GM21723 (cell line): ENCODE data around the gene ERGIC1.
"Not testable (repeated sequence)": the region's sequence is repeated elsewhere in the genome, so short reads cannot be mapped to it uniquely, and the experiment has no call there.

Experiments
- ATAC-seq: cut with Tn5 transposase; IDR thresholded peaks from one replicate; pipeline ENCODE4 v1.9.1; 2021; ENCODE audit warnings: mild to moderate bottlenecking, moderate library complexity; ENCODE audit not compliant: unreplicated experiment

ERGIC1 gene

GRCh38 chr5:172833686-172834414, at the start of gene ERGIC1:
TSS of gene ERGIC1 (plus strand) at chr5:172834251. CDS start at chr5:172834414, 163 bp downstream.
- ATAC-seq = peak; percentile 79

DNA sequence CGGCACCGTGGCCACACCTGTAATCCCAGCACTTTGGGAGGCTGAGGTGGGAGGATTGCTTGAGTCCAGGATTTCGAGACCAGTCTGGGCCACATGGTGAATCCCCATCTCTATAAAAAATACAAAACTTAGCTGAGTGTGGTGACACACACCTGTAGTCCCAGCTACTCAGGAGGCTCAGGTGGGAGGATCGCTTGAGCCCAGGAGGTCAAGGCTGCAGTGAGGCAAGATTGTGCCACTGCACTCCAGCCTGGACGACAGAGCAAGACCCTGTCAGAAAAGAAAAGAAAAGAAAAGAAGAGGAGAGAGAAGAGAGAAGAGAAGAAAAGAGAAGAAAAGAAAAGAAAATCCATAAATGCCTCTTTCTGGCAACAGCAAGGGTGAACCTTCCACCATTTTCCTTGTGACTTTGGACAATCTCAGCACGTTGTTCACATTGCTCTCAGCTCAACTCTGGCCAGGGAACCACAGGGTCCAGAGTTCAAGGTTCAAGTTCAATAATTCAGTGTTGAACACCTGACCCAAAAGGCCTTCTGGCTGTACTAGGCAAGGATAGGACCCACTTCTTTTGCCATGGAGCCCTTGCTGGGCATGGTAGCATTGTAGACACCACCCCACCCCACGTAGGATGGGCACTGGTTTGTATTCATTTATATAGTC, 48.5 kb upstream of the ERGIC1 start:
- ATAC-seq = no peak

DNA sequence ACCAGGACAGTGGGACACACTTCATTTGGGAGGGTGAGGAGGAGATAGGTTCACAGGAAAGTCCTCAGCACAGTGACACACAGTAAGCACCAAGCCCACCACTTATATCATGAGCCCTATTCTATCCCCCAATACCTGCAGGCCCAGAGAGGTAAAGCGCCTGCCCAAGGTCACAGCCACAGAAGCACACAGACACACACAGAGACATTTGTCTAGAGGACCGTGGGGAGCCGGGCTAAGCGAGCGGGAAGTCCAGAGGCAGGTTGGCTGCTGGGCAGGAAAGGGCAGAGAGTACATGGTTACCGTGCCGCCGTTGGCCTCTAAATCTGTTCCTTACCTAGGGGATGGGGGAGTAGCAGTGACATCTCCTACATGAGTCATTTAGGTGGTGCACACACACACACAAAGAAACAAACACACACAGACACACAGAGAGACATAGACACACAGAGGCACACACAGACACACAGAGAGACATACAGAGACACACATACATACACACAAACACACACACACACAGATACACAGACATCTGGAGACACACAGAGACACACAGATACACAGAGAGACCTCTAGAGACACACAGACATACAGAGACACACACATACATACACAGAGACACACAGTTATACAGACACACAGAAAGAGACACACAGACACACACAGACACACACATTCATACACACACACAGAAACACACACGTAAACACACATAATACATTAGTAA, 47.2 kb upstream of the ERGIC1 start:
- ATAC-seq = no peak

DNA sequence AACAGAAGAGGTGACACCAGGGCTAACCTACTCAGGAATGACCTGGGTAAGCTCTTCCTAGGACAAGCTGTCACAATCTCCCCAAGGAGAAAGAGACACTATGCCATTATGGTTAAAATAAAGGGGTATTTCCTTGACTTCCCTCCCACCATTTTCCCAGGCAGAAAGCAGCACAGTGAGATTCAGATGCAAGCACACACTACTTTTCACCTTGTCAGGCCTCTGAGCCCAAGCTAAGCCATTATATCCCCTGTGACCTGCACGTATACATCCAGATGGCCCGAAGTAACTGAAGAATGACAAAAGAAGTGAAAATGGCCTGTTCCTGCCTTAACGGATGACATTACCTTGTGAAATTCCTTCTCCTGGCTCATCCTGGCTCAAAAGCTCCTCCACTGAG, 46.5 kb upstream of the ERGIC1 start:
- ATAC-seq = not testable (repeated sequence)

DNA sequence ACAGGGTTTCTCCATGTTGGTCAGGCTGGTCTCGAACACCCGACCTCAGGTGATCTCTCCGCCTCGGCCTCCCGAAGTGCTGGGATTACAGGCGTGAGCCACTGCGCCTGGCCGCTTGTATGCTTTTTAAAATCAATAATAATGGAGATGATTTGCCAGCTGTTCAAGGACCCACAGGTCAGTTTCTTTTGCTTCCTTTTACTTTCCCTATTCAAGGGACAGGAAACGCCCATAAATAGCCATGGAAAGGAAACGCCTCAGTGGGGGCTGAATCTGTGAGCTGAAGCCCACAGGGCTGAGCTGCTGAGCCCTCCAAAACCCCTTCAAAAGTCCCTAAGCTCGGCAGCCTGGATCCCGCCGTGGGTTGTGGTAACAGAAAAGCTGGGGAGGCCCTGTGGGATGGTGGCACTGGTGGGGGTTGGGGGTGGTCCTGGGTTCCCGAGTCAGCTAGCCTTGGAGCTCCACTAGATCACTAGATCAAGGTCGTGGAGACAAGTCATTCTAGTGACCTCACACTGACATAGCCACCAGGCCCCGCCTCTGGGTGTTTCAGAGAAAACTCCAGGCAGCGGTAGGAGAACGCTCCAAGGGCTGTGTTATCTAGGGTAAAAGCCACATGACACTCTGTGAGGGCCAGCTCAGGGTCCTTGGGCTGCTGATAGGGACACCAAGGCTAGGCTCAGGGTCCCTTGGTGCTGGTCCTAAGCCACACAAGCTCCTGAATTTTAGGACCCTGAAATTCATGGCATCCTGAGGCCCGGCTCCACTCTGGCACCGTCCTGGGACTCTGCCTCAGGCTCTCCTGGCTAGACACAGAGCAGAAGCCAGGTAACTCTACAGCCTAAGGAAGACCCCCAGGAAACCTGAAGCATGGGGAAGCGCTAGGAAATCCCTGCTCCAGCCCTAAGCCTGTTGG, 45.0 kb upstream of the ERGIC1 start:
- ATAC-seq = no peak

- ATAC-seq = no peak
Measured at GRCh38 chr5:172789687-172790495, 44.2 kb upstream of the ERGIC1 start.

GRCh38 chr5:172790496-172790889, 43.6 kb upstream of the ERGIC1 start:
- no peak for ATAC-seq

GRCh38 chr5:172791286-172791685, 42.8 kb upstream of the ERGIC1 start:
- ATAC-seq = no peak

- ATAC-seq = no peak
Measured at GRCh38 chr5:172791726-172792445, 42.2 kb upstream of the ERGIC1 start.

GRCh38 chr5:172792701-172793570, 41.1 kb upstream of the ERGIC1 start:
- ATAC-seq = no peak

GRCh38 chr5:172793577-172794488, 40.2 kb upstream of the ERGIC1 start:
- no peak for ATAC-seq

GRCh38 chr5:172795318-172795977, 38.6 kb upstream of the ERGIC1 start:
- ATAC-seq = no peak

GRCh38 chr5:172796306-172796705, 37.7 kb upstream of the ERGIC1 start:
- no peak for ATAC-seq

DNA sequence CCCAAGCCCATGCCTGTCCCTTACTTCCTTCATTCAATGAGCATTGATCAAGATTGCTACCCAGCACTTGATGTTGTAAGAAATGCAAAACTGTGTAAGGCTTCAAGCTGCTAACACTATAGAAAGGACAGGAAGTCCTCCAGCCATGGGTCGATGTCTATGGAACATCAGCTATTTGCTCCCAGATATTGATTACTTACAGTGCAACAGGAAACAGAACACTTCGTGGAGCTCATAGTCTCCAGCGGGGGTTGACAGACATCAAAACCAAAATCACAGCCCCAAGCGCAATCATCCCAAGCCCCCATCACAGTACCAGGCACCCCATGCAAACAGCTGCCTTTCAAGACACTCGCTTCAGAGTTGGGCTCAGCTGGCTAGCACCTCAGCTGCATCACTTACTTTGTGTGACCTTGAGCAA, 36.3 kb upstream of the ERGIC1 start:
- ATAC-seq = no peak

DNA sequence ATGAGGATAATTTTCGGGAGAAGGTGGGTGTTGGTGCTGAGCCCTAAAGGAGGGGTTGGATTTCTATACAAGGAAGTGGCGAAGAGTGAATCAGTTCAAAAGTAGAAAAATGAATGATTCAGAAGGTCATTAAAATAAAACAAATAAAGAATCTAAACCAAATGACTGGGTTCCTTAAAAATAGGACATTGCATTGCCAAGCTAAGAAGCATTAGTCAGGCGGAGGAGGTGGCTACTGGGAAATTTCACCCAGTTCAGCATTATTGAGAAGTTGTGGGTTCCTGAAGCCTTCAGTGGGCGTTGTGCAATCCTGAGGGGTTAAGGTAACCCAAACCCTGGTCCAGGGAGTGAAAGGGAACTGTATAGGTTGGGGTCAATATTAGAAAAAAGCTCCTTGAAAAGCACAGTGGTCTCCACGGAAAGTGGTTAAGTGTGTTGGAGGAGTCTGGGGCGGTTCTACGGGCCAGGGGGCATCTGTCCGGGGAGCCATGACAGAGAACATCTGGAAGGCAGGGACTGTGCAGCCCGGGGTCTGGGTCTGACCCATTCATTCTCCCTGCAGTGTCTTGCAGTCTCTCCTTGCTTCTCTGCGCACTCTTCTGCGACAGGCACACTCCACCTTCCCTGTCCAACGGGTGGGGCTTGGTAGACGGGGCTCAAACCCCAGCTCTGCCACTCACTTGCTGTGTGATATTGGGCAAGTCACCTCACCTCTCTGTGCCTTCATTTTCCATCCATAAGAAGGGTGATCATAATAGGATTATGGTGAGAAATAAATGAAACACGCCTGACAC, 35.4 kb upstream of the ERGIC1 start:
- ATAC-seq = no peak

GRCh38 chr5:172799416-172799815, 34.6 kb upstream of the ERGIC1 start:
- no peak for ATAC-seq
